HG03575 (cell line): ENCODE results near the gene NPHP4.

Experiments
- ATAC-seq: cut with Tn5 transposase; IDR thresholded peaks from one replicate; pipeline ENCODE4 v1.9.1; 2021; ENCODE audit not compliant: unreplicated experiment, insufficient number of reproducible peaks, low FRiP score; ENCODE audit errors: extremely low read depth

NPHP4 gene

DNA sequence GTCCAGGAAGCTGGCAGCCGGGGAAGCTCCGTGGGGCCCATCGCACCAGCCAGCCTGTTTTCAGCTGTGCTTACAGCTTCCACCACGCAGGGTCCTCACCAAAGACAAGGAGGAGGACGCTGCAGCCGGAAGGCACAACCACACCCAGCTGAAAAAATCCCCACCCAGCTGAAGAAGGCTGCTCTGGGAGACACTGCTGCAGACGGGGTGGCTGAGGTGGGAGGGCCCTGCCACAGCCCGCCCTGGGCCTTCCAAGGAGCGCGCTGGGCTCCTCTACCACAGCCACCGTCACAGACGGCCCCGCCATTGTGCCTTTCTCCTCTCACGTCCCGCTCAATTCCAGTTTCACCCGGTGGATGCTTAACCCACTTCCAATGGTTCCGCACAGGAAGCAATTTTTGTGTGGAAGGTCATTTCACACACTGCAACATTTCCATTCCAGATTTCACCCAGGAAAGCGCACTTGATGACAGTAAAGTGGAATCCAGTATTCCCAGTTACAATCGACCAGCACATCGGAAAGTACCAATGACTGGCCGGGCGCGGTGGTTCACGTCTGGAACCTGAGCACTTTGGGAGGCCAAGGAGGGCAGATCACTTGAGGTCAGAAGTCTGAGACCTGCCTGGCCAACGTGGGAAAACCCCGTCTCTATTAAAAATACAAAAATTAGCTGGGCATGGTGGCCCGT, 47.9 kb downstream of the NPHP4 start:
- ATAC-seq = no peak

DNA sequence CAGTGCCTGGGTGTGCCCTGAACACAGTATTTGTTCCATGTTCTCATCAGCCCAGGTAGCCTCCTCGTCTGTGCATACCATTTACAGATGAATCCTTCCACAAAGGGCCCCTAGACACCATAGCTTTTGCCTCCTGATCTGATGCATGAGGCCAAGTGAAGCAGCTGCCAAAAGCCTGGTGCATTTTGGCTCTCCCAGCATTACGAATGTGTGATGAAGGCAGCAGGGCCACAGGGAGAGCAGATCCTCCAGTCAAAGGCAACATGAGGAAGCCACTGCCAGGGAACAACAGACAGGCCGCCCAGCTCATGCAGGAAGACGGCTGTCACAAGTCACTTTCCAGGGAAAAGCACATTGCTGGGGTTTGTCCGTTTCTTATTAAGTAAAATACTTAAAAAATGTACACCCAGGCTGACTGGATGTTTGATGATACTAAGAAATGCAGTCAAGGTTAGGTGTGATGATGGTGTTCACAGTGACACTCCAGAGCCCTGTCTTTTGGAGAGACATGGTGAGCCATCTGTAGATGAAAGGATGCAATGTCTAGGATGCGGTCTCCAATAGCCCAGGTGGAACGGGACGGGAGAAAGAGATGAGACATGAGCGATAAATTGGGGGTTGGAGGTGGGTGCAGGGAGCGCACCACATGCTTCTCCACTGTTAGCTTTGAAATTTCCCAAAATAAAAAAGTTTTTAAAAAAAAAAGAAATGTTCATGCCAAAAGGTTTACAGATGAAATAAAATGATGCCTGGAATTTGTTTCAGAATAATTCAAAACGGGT, 48.7 kb downstream of the NPHP4 start:
- no peak for ATAC-seq

GRCh38 chr1:5941671-5942070, 50.6 kb downstream of the NPHP4 start:
- no peak for ATAC-seq

DNA sequence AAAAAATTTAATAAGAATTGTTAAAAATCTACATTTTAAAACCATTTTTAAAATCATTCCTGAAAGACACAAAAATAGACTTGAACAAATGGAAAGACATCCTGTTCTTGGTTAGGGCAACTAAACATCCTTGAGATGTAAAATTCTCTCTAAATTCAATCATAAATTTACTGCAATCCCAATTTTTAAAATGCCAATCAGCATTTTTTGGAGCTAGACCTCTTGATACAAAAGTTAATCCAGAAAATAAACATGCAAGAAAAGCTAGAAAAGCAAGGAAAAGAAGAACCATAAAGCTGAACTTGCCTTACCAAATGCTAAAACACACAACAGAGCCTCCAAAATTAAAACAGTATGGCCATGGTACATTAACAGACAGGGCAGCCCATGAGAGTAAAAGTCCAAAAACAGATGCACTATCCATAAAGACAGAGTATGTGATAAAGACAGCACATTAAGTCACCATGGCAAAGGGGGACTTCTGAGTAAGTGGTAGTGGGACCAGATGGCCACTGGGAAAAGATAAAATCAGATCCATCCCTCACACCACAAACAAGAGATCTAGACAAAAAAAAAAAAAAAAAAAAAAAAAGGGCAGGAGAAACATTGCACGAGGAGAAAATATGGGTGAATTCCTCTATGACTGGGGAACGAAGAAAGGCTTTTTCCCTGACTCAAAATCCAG, 51.4 kb downstream of the NPHP4 start:
- ATAC-seq = no peak

GRCh38 chr1:5939271-5940170, 52.7 kb downstream of the NPHP4 start:
- no peak for ATAC-seq

GRCh38 chr1:5938101-5938646, 54.1 kb downstream of the NPHP4 start:
- ATAC-seq = no peak

- no peak for ATAC-seq
Observed at GRCh38 chr1:5937373-5937857, 54.8 kb downstream of the NPHP4 start.

DNA sequence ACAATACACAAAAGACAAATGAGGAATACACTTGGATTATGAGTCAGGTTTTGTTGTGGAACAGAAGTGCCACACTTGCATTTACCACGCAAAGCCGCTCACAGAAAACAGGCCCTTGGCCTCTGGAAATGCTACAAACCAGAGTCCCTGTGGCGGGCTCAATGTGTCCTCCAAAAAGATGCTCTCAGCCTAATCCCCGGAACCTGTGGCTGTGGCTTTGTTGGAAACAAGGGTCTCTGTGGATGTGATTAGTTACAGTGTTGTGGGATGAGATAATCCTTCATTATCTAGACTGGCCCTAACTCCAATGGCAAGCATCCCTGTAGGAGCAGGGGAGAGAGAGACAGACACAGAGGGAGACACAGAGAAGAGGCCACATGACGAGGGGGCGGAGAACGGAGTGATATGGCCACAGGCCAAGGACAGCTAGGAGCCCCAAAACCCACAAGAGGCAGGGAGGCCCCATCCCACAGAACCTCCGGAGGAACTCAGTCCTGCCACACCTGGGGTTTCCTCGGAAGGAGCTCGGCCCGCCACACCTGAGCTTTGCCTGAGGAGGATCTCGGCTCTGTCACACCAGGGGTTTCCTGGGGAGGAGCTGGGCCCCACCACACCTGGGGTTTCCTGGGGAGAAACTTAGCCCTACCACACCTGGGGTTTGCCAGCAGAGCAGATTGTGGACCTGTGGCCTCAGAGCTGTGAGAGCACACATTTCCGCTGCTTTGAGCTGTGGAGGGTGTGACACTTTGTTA, 55.4 kb downstream of the NPHP4 start:
- ATAC-seq = no peak

DNA sequence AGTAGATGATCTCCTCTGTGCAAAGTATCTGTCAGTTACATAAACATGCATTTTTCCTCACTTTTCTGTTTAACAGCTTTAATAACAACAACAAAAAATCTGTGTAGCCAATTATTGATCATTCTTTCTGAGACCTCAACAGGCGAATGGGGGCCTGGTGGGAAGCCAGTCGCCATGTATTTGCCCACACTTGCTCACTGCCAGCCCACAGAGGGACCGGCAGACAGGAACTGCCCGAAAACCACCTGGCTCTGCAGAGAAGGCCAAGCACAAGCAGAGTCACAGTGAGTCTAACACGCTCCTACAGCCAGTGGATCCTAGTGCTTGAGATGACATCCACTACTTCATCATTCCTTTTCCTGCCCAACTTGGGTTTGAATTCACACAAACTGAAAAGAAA, 56.1 kb downstream of the NPHP4 start:
- no peak for ATAC-seq

- no peak for ATAC-seq
Observed at GRCh38 chr1:5935026-5935425, 57.2 kb downstream of the NPHP4 start.

DNA sequence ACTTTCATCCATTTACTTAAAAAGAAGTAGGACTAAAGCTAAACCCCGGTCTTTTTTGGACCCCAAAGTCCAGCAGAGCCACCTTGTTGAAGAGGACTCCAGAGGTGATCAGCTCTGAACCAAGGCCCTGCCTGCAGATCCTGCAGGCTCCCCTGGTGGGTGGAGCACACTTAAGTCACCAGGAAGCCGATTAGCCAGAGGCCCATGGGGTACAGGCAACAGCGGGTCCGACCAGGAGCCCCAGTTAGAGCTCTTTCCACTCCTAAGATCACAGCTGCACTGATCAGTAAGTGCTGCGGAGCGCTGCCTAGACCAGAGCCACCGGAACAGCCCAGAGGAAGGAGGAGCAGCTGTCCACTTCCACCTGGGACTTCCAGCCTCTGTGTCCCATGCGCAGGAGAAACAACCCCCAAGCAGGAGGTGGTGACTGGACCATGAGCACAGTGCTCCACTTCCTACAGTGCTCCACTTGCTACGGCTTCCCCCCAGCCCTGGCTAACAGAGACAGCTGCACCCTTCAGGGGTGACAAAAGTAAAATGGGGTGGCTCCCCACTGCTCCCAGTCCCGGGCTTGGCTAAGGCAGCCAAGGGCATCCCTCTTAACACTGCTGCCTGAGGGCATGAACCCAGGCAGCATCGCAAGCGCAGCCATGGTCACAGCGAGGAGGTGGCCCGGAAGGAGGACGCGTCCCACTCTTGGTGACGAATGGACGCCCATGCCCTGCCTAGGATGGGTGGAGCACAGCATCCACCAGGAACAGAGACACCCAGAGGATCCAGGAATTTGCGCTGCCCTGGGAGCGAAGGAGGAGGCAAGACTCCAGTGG, 58.0 kb downstream of the NPHP4 start:
- ATAC-seq = no peak

DNA sequence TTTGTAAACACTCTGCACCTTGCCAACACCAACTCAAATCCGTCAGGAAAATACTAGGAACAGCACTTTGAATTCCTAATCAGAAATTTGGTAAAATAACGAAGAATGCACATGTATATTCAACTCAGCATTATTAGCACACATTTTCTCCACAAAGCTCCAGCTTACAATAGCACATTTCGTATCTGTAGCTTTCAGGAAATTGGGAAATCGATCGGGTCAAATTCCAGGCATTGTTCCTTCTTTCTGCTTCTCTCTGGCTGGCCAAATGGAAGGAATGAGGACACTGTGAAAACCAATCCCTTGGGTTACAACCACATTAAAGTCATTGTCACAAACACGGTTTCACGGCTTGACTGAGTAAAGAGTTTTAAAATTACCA, 58.6 kb downstream of the NPHP4 start:
- no peak for ATAC-seq

DNA sequence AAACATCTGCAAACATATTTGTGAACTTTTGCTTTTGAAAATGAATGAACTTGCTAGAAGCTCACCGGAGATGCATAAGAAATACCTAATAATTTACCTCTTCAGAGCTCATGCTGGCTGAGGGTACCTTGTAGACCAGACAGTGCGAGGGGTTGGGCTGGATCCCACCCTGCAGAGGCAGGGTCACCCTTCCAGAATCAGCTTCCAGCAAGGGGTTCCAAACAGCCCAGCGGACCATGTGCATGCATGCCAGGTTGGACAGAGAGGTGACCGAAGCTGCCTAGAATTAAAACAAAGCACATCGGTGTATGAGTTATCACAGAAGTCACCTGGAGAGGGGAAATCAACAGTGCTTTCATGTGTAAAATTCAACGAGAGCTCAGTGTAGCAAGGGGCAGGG, 59.2 kb downstream of the NPHP4 start:
- ATAC-seq = no peak

DNA sequence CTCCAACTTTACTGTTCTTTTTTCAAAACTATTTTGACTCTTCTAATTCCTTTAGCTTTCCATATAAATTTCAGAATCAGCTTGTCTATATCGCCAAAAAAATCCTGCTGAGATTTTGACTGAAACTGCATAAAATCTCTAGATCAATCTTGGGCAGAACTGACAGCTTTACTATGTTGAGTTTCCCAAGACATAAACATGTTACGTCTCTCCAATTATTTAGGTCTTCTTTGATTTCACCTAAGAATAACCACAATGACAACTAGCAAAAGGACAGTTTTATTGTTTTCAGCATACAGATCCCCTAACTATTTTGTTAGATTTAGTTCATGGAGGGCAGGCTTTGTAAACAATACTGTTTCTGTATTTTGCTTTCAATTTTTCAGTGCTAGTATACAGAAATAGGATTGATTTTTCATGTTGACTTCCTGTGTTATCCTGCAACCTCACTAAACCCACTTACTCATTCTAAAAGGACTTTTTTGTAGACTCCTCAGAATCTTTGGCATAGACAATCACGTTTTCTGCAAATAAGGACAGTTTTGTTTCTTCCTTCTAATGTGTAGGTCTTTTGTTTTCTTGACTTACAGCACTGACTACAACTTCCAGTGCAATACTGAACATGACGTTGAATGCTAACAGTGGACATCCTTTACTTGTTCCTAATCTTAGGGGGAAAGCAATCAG, 63.4 kb downstream of the NPHP4 start:
- no peak for ATAC-seq

DNA sequence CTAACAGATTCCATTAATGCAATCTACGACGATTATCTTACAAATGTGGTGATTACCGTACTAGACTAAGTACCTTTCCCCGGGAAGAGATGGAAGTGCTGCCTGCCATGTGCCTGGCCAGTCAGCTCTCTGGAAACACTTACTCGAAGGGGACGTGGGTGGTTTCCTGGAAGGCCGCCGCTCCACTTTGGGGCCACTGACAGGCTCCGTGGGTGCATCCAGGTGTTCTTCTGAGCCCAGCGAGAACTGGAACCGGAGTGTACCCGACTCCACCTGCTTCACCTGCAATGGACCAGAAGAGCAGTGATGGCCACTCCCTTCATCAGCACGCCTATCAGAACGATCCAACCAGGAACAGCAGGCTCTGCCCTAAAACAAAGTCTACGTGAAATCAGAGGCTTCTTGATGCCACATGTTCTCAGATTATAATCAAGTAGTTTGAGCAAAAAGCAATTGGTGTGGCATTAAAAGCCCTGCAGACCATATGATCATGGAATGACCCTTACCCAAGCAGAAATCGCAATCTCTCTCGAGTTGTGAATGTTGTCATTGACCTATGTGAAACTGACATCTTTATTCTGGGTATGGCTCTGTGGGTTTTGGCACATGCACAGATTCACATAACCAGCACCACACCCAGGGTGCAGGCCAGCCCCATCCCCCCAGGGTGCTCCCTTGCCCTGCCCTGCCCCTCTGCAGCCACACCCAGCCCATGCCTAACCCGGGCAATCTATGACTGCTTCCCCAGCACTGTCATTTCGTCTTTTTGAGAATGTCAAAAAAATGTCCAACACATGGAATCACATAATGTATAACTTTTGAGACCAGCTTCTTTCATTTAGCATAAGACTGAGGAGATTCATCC, 64.5 kb downstream of the NPHP4 start:
- no peak for ATAC-seq
